AG10803 (cell line): ENCODE measurements around the gene PCSK6.
A peak's percentile ranks its signal among the peaks of the same experiment; 100 is the strongest.

Experiments used
- DNase-seq: peaks from one replicate; pipeline ENCODE4 v3.0.0; 2010; ENCODE audit warnings: low read depth
- H3K4me3 ChIP-seq: 2 replicates; pipeline ENCODE4 v1.5.1; 2011; ENCODE audit warnings: mild to moderate bottlenecking, low read length, control low read depth
- CTCF ChIP-seq: conservative IDR thresholded peaks from 2 replicates; pipeline ENCODE4 v1.5.1; 2011; ENCODE audit warnings: mild to moderate bottlenecking, low read length, control low read depth, inconsistent platforms

PCSK6 gene

GRCh38 chr15:101280007-101280406 is 209.5 kb downstream of the PCSK6 start:
- no peak overlapping the region for H3K4me3 ChIP-seq
- TF ChIP-seq CTCF, result no peak
- DNase-seq, result no peak

GRCh38 chr15:101277943-101278564 is 211.5 kb downstream of the PCSK6 start:
- DNase-seq, result no peak
- peak overlapping the region; percentile 64 for H3K4me3 ChIP-seq
- no peak for TF ChIP-seq CTCF

GRCh38 chr15:101277038-101277822 is 212.3 kb downstream of the PCSK6 start, which contains the start of gene SELENOS:
Gene SELENOS, minus strand, starts transcription at chr15:101277485. Its CDS starts 68 bp downstream, at chr15:101277417.
- DNase-seq, result peak; percentile 88
- TF ChIP-seq CTCF, result no peak
- peak within 1 kb of the TSS; percentile 77 for H3K4me3 ChIP-seq

- peak overlapping the region; percentile 77 for H3K4me3 ChIP-seq
- DNase-seq, result peak; percentile 49
- peak; percentile 56 for TF ChIP-seq CTCF
Measured at GRCh38 chr15:101276501-101277037, 212.9 kb downstream of the PCSK6 start.

- H3K4me3 ChIP-seq, result no peak overlapping the region
- no peak for TF ChIP-seq CTCF
- DNase-seq, result no peak
Measured at GRCh38 chr15:101275018-101275417, 214.5 kb downstream of the PCSK6 start.

- no peak overlapping the region for H3K4me3 ChIP-seq
- no peak for TF ChIP-seq CTCF
- no peak for DNase-seq
Measured at GRCh38 chr15:101273534-101273933, 216.0 kb downstream of the PCSK6 start.
